Activated effector memory CD4-positive, alpha-beta T cell treated with Interleukin-2 at 50 U/mL for 16 hours (primary cell): ENCODE results near the gene TMEM43.

ENCODE experiments used
- DNase-seq: peaks from one replicate; pipeline ENCODE4 v3.0.0-alpha.2; 2020

The TMEM43 gene

GRCh38 chr3:14122301-14122700 lies 2.6 kb upstream of the TMEM43 start:
- DNase-seq, result no peak

GRCh38 chr3:14123308-14124222 lies 1.3 kb upstream of the TMEM43 start:
- no peak for DNase-seq

- peak; percentile 59 for DNase-seq
These were observed 633 bp upstream of the TMEM43 start for GRCh38 chr3:14124223-14124614.

- DNase-seq, result peak; percentile 38
These were observed 553 bp downstream of the TMEM43 start for GRCh38 chr3:14125193-14126016.

GRCh38 chr3:14126017-14126886 lies 1.4 kb downstream of the TMEM43 start:
- DNase-seq, result no peak

GRCh38 chr3:14126887-14127505 lies 2.1 kb downstream of the TMEM43 start:
- DNase-seq, result no peak

- no peak for DNase-seq
These were observed 2.8 kb downstream of the TMEM43 start for GRCh38 chr3:14127516-14128161.

GRCh38 chr3:14128724-14129123 lies 3.9 kb downstream of the TMEM43 start:
- no peak for DNase-seq

GRCh38 chr3:14129296-14129695 lies 4.4 kb downstream of the TMEM43 start:
- DNase-seq, result no peak

- no peak for DNase-seq
These were observed 5.4 kb downstream of the TMEM43 start for GRCh38 chr3:14130230-14130629.

- no peak for DNase-seq
These were observed 5.9 kb downstream of the TMEM43 start for GRCh38 chr3:14130707-14131106.

- no peak for DNase-seq
These were observed 6.3 kb downstream of the TMEM43 start for GRCh38 chr3:14131134-14131533.

GRCh38 chr3:14132120-14132519 lies 7.3 kb downstream of the TMEM43 start:
- DNase-seq, result no peak

- DNase-seq, result no peak
These were observed 7.8 kb downstream of the TMEM43 start for GRCh38 chr3:14132689-14133088.

GRCh38 chr3:14133188-14133800 lies 8.4 kb downstream of the TMEM43 start:
- DNase-seq, result no peak

GRCh38 chr3:14133876-14134275 lies 9.0 kb downstream of the TMEM43 start:
- DNase-seq, result no peak

GRCh38 chr3:14134291-14134690 lies 9.4 kb downstream of the TMEM43 start:
- no peak for DNase-seq

GRCh38 chr3:14135581-14135980 lies 10.7 kb downstream of the TMEM43 start:
- no peak for DNase-seq

- DNase-seq, result no peak
These were observed 12.2 kb downstream of the TMEM43 start for GRCh38 chr3:14137004-14137403.

- no peak for DNase-seq
These were observed 12.6 kb downstream of the TMEM43 start for GRCh38 chr3:14137445-14137844.

GRCh38 chr3:14138109-14138877 lies 13.4 kb downstream of the TMEM43 start:
- no peak for DNase-seq
